ENCODE data around the gene L1CAM. TPM values are rescaled to one million over a fixed set of nuclear protein-coding genes. Genes with fewer than 3 reads are reported as not detected.

Gene L1CAM
- total and polyA plus RNA-seq, 9 of the 15 experiments (the other 6 are each of a cell fraction or from before 2014, with no cell fraction given), result 0.09 to 0.86 (median 0.26) TPM; not detected in 3

GRCh38 chrX:153934762-153935325 is 48.9 kb upstream of the L1CAM start, which contains the start of gene NAA10 (continued):
- TF ChIP-seq SRSF1 (IDR thresholded peaks at IDR 0.05; ENCODE audit: low read depth, low read length) (no peak), BMI1 (IDR thresholded peaks at IDR 0.05; ENCODE audit: low read length) (no peak), ZNF764 (CRISPR knock-in tag; IDR thresholded peaks at IDR 0.05; ENCODE audit: low read depth) (no peak), ZNF324 (CRISPR knock-in tag; IDR thresholded peaks at IDR 0.05) (no peak), L3MBTL2 (IDR thresholded peaks at IDR 0.05) (no peak), ZNF639 (CRISPR knock-in tag; conservative IDR thresholded peaks at IDR 0.05 in 1 of 2, IDR thresholded peaks at IDR 0.05 in 1 of 2) (peak in 1 of 2 experiments; percentile 90; a peak in 2 of 4 replicates), ZNF512 (tag; IDR thresholded peaks at IDR 0.05) (no peak), SIN3B (IDR thresholded peaks at IDR 0.05; ENCODE audit: low read depth) (peak; percentile 79; the same call in 1 of the 2 replicates)

Measured in K562 (cell line).